Activated T-cell treated with anti-CD3 and anti-CD28 coated beads for 4 hours (primary cell): ENCODE data around the gene HNRNPK.
A peak's percentile ranks its signal among the peaks of the same experiment; 100 is the strongest.

Experiments used
- DNase-seq: peaks from one replicate; pipeline ENCODE4 v3.0.0-alpha.2; 2020

Gene HNRNPK

GRCh38 chr9:83979812-83980394 is at the start of gene HNRNPK:
TSS of gene HNRNPK (minus strand) at chr9:83980215. CDS start at chr9:83978252, 1,963 bp downstream.
- peak; percentile 99 for DNase-seq

- DNase-seq, result no peak
These were observed 47.2 kb upstream of the HNRNPK start for GRCh38 chr9:84027201-84027600.

GRCh38 chr9:84024041-84024575 is 44.1 kb upstream of the HNRNPK start:
- DNase-seq, result no peak

GRCh38 chr9:84007662-84008061 is 27.6 kb upstream of the HNRNPK start:
- DNase-seq, result no peak

GRCh38 chr9:84003246-84003645 is 23.2 kb upstream of the HNRNPK start:
- DNase-seq, result no peak

GRCh38 chr9:84002344-84002743 is 22.3 kb upstream of the HNRNPK start:
- DNase-seq, result no peak

GRCh38 chr9:84001621-84002020 is 21.6 kb upstream of the HNRNPK start:
- no peak for DNase-seq

- DNase-seq, result no peak
These were observed 20.2 kb upstream of the HNRNPK start for GRCh38 chr9:84000186-84000585.

GRCh38 chr9:83999141-83999918 is 19.3 kb upstream of the HNRNPK start:
- DNase-seq, result no peak

- no peak for DNase-seq
These were observed 16.1 kb upstream of the HNRNPK start for GRCh38 chr9:83996126-83996525.

GRCh38 chr9:83992901-83993300 is 12.9 kb upstream of the HNRNPK start:
- no peak for DNase-seq

- no peak for DNase-seq
These were observed 12.4 kb upstream of the HNRNPK start for GRCh38 chr9:83992407-83992806.

GRCh38 chr9:83991355-83991754 is 11.3 kb upstream of the HNRNPK start:
- DNase-seq, result no peak

GRCh38 chr9:83988411-83988810 is 8.4 kb upstream of the HNRNPK start:
- no peak for DNase-seq

GRCh38 chr9:83987402-83987791 is 7.4 kb upstream of the HNRNPK start:
- DNase-seq, result no peak

GRCh38 chr9:83986765-83987401 is 6.9 kb upstream of the HNRNPK start:
- DNase-seq, result no peak

GRCh38 chr9:83986195-83986594 is 6.2 kb upstream of the HNRNPK start:
- DNase-seq, result no peak

GRCh38 chr9:83981126-83981871 is 1.3 kb upstream of the HNRNPK start:
- no peak for DNase-seq

- peak; percentile 100 for DNase-seq
These were observed 545 bp upstream of the HNRNPK start, which contains the start of gene RMI1 for GRCh38 chr9:83980395-83981125. TSS of gene RMI1 (plus strand) at chr9:83980805. CDS start at chr9:84000987, 20,182 bp downstream.

- peak; percentile 79 for DNase-seq
These were observed 813 bp downstream of the HNRNPK start for GRCh38 chr9:83978992-83979811.

- DNase-seq, result no peak
These were observed 2.8 kb downstream of the HNRNPK start for GRCh38 chr9:83977196-83977595.
